ENCODE data around the gene RAB11FIP3.
A peak's percentile ranks its signal among the peaks of the same experiment; 100 is the strongest.

RAB11FIP3 gene

GRCh38 chr16:568401-569258 is 143.2 kb downstream of the RAB11FIP3 start:
- TF ChIP-seq, protein P1, sequence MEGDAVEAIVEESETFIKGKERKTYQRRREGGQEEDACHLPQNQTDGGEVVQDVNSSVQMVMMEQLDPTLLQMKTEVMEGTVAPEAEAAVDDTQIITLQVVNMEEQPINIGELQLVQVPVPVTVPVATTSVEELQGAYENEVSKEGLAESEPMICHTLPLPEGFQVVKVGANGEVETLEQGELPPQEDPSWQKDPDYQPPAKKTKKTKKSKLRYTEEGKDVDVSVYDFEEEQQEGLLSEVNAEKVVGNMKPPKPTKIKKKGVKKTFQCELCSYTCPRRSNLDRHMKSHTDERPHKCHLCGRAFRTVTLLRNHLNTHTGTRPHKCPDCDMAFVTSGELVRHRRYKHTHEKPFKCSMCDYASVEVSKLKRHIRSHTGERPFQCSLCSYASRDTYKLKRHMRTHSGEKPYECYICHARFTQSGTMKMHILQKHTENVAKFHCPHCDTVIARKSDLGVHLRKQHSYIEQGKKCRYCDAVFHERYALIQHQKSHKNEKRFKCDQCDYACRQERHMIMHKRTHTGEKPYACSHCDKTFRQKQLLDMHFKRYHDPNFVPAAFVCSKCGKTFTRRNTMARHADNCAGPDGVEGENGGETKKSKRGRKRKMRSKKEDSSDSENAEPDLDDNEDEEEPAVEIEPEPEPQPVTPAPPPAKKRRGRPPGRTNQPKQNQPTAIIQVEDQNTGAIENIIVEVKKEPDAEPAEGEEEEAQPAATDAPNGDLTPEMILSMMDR (conservative IDR thresholded peaks at IDR 0.05; ENCODE audit: control insufficient read depth, insufficient read depth, low read depth, low read length), result no peak
- peak overlapping the region; percentile 49 for H3K4me3 ChIP-seq (ENCODE audit: control insufficient read depth, low read depth, low read length)
- DNase-seq (ENCODE audit: low read depth), result no peak

- peak within 1 kb of the TSS; percentile 71 for H3K4me3 ChIP-seq (ENCODE audit: control insufficient read depth, low read depth, low read length)
- peak; percentile 44 for DNase-seq (ENCODE audit: low read depth)
- TF ChIP-seq, protein P1 (conservative IDR thresholded peaks at IDR 0.05; ENCODE audit: control insufficient read depth, insufficient read depth, low read depth, low read length), result no peak
Observed at GRCh38 chr16:569445-570254, 144.2 kb downstream of the RAB11FIP3 start, which contains the start of gene PIGQ. Gene PIGQ, plus strand, starts transcription at chr16:569968. Its CDS starts 4,107 bp downstream, at chr16:574075.

Data from fibroblast of mammary gland (primary cell).